OCI-LY3 (cell line): ENCODE data around the gene INPP5J.

Experiments used
- CTCF ChIP-seq: fragments of 200-600, 300-600 bp; sonication (generic); IDR thresholded peaks from 2 replicates; pipeline ENCODE4 v1.5.1; 2014; ENCODE audit warnings: antibody characterized with exemption, low read length, low read depth
- EZH2phosphoT487 ChIP-seq: fragments of 200-600 bp; shearing (Covaris generic); IDR thresholded peaks from 2 replicates; pipeline ENCODE4 v1.6.1; 2018; ENCODE audit warnings: antibody characterized with exemption, mixed run types, low read depth

DNA sequence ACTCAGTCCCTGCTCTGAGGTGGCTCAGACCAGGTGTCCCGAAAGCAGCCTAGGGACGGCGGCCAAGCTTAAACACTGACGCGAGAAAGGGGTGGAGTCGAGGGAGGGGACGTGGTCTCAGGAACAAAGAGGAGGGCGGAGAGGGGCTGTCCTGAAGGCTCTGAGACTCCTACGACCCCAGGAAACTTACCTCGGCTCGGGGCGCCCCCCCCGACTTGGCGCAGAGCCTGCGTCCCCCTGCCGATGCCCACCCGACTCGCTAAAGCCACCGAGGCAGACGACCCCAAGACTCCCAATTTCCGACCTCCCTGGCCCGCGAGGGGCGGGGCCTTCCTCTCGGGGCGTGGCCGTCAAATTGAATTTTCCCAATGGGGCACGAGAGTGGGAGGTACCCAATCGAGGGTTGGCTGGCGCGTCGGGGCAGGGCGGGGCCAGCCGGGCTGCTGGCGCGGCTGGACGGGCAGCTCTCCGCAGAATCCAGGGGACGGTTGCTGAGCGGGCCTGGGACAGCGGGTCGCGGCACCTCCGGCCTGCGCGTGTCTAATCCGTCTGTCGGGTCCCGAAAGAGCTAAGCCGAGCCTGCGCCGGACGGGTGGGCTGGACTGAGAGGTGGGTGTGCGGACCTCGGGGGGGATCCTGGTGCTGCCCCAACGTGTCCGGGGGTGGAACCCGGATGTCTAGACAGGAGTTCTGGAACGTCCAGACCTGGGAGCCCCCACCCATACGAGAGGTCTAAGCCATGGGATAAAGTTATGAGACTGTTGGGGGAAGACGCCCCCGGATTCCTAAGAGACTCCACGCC, 41.7 kb upstream of the INPP5J start, which contains the start of gene SMTN:
- TF ChIP-seq CTCF (0 out of 2 replicates have a peak, but pooled peaks have one; percentile 20), EZH2phosphoT487 (no peak)
